ENCODE data around the gene ADGRV1.

Gene ADGRV1

GRCh38 chr5:91118354-91118753, 559.8 kb downstream of the ADGRV1 start:
- Histone ChIP-seq H3K9me3 (ENCODE audit: insufficient read depth, low read depth, low read length) (no peaks in the 10 kb centered on the region), H3F3A (ENCODE audit: low read depth) (no peaks in the 10 kb centered on the region), H3K4me3 (ENCODE audit: low read length, poor library complexity, severe bottlenecking) (no peak overlapping the region), H3K4me2 (ENCODE audit: low read depth, low read length, poor library complexity, severe bottlenecking) (no peak overlapping the region), H3K9ac (ENCODE audit: low read depth, low read length, poor library complexity, severe bottlenecking) (no peak overlapping the region), H3K9me2 (replicated peaks; ENCODE audit: low read depth, low read length) (no peaks in the 10 kb centered on the region), H4K20me1 (ENCODE audit: insufficient read depth, low read length, poor library complexity, severe bottlenecking) (no peaks in the 10 kb centered on the region), H3K27me3 (ENCODE audit: insufficient read depth, low read length, poor library complexity, severe bottlenecking) (no peaks in the 10 kb centered on the region), H2AFZ (ENCODE audit: low read length) (no peak overlapping the region), H3K4me1 (ENCODE audit: insufficient read depth, low read length, poor library complexity, severe bottlenecking) (no peaks in the 10 kb centered on the region), H3K36me3 (ENCODE audit: insufficient read depth, low read length) (no peaks in the 10 kb centered on the region), H3K79me2 (ENCODE audit: insufficient read depth, low read length) (no peaks in the 10 kb centered on the region)
- TF ChIP-seq EZH2phosphoT487 (IDR thresholded peaks at IDR 0.05; ENCODE audit: borderline replicate concordance) (no peak), CTCF (conservative IDR thresholded peaks at IDR 0.05; ENCODE audit: low read length) (no peak)

GRCh38 chr5:91118796-91119195, 560.2 kb downstream of the ADGRV1 start:
- TF ChIP-seq CTCF (conservative IDR thresholded peaks at IDR 0.05; ENCODE audit: low read length) (no peak), EZH2phosphoT487 (IDR thresholded peaks at IDR 0.05; ENCODE audit: borderline replicate concordance) (no peak)
- Histone ChIP-seq H3K4me2 (ENCODE audit: low read depth, low read length, poor library complexity, severe bottlenecking) (no peak overlapping the region), H3K79me2 (ENCODE audit: insufficient read depth, low read length) (no peaks in the 10 kb centered on the region), H3K36me3 (ENCODE audit: insufficient read depth, low read length) (no peaks in the 10 kb centered on the region), H2AFZ (ENCODE audit: low read length) (no peak overlapping the region), H3K4me1 (ENCODE audit: insufficient read depth, low read length, poor library complexity, severe bottlenecking) (no peaks in the 10 kb centered on the region), H3K27me3 (ENCODE audit: insufficient read depth, low read length, poor library complexity, severe bottlenecking) (no peaks in the 10 kb centered on the region), H3K9me2 (replicated peaks; ENCODE audit: low read depth, low read length) (no peaks in the 10 kb centered on the region), H3F3A (ENCODE audit: low read depth) (no peaks in the 10 kb centered on the region), H3K4me3 (ENCODE audit: low read length, poor library complexity, severe bottlenecking) (no peak overlapping the region), H3K9ac (ENCODE audit: low read depth, low read length, poor library complexity, severe bottlenecking) (no peak overlapping the region), H3K9me3 (ENCODE audit: insufficient read depth, low read depth, low read length) (no peaks in the 10 kb centered on the region), H4K20me1 (ENCODE audit: insufficient read depth, low read length, poor library complexity, severe bottlenecking) (no peaks in the 10 kb centered on the region)

DNA sequence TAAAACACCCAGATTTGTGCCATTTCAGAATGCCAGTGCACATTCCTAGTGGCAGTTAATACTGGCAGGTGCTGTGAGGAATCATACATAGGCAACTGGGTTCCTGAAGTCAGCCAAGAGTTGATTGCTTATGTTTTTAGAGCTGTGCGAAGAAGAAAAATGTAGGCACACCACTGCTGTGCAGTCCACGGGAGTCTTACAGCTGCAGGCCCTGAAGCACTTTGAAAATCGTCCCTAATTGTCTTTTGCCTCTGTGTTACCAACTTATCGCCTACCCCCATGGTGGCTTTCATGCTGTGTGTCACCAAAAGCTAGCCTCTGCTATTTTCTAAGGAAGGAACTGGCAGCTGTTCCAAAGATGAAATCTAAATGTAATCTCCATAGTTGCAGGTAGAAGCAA, 560.6 kb downstream of the ADGRV1 start:
- no peaks in the 10 kb centered on the region for H3K36me3 ChIP-seq (ENCODE audit: insufficient read depth, low read length)
- H3K9me2 ChIP-seq (replicated peaks; ENCODE audit: low read depth, low read length): no peaks in the 10 kb centered on the region
- H3K4me3 ChIP-seq (ENCODE audit: low read length, poor library complexity, severe bottlenecking): no peak overlapping the region
- no peak overlapping the region for H2AFZ ChIP-seq (ENCODE audit: low read length)
- H3K9me3 ChIP-seq (ENCODE audit: insufficient read depth, low read depth, low read length): no peaks in the 10 kb centered on the region
- H3K4me2 ChIP-seq (ENCODE audit: low read depth, low read length, poor library complexity, severe bottlenecking): no peak overlapping the region
- H3K9ac ChIP-seq (ENCODE audit: low read depth, low read length, poor library complexity, severe bottlenecking): no peak overlapping the region
- H3K27me3 ChIP-seq (ENCODE audit: insufficient read depth, low read length, poor library complexity, severe bottlenecking): no peaks in the 10 kb centered on the region
- TF ChIP-seq EZH2phosphoT487 (IDR thresholded peaks at IDR 0.05; ENCODE audit: borderline replicate concordance) (no peak), CTCF (conservative IDR thresholded peaks at IDR 0.05; ENCODE audit: low read length) (no peak)
- H3K79me2 ChIP-seq (ENCODE audit: insufficient read depth, low read length): no peaks in the 10 kb centered on the region
- H3K4me1 ChIP-seq (ENCODE audit: insufficient read depth, low read length, poor library complexity, severe bottlenecking): no peaks in the 10 kb centered on the region
- H4K20me1 ChIP-seq (ENCODE audit: insufficient read depth, low read length, poor library complexity, severe bottlenecking): no peaks in the 10 kb centered on the region
- H3F3A ChIP-seq (ENCODE audit: low read depth): no peaks in the 10 kb centered on the region

All from Loucy (cell line).